ENCODE results near the gene GLB1L2. TPM values are rescaled to one million over a fixed set of nuclear protein-coding genes. Genes with fewer than 3 reads are reported as not detected.
A peak's percentile ranks its signal among the peaks of the same experiment; 100 is the strongest.

The GLB1L2 gene
- polyA plus RNA-seq, 1 of the 3 experiments (the other 2 are of a cell fraction): 3.4 TPM

DNA sequence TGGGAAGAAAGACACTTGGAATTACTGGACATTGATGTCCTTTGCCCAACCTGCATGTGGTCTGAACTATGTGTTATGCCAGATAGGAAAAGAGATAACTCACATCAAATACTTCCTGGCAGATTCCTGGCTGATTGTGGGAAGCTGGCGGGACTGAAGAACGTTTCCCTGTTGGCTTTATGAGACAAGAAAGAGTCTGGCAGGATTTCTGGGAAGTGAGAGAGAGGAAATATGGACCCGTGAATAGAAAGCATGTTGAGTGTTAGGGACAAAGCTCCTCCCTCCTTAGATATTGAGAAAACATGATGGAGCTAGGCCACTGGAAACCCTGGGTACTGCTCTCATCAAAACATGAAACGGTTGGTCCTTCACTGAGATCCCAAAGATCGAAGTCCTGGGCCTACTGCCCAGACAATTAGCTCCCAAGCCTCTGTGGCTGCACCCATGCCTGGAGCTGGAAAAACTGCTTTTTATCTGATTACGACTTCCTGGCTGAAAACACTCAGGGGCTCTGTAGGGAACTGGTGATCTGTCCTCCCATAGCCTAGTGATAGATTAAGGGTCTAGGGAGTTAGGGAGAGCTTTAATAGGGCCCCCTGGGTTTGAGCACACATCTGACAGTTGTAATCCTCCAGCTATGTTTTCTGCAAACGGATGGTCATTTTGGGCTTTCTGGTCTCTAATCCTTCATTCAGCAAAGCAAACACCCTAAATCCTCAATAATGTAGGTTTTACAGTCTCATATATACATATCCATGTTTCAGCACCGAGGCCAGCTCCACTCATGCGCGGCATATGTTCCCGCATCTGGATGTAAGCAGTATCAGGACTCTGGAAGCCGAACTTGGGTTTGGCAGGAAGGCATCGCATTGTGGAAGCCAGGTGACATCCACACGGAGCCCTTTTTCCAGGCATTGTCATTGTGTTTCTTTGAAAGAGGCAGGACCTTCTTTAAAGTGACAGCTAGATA lies 86.4 kb downstream of the GLB1L2 start:
- Histone ChIP-seq H3K79me2 (ENCODE audit: insufficient read depth) (no peaks in the 10 kb centered on the region), H3K4me1 (ENCODE audit: control insufficient read depth in 1 of 2, insufficient read depth in 2 of 2, low read depth in 1 of 2, low read length in 1 of 2) (peaks cover 0 to 52% of the 10 kb centered on the region in 2 experiments; a peak in 2 of 4 replicates), H3F3A (replicated peaks; ENCODE audit: insufficient read depth) (no peaks in the 10 kb centered on the region), H3K27ac (ENCODE audit: low read depth in 2 of 2, low read length in 1 of 2) (peak overlapping the region in 1 of 2 experiments; percentile 62; a peak in 2 of 4 replicates), H3K27me3 (ENCODE audit: insufficient read depth) (no peaks in the 10 kb centered on the region), H3K4me3 (ENCODE audit: low read depth in 2 of 2, low read length in 1 of 2) (no peak overlapping the region), H3K4me2 (no peak overlapping the region), H3K9ac (no peak overlapping the region), H3K9me2 (no peaks in the 10 kb centered on the region), H3K36me3 (replicated peaks in 1 of 2; ENCODE audit: control insufficient read depth in 1 of 2, insufficient read depth in 2 of 2, low read length in 1 of 2) (no peaks in the 10 kb centered on the region), H4K20me1 (ENCODE audit: insufficient read depth) (no peaks in the 10 kb centered on the region), H2AFZ (ENCODE audit: low read depth) (no peak overlapping the region), H3K9me3 (no peaks in the 10 kb centered on the region)
- POLR2A ChIA-PET: interaction anchor here (0.9 kb wide), 1 partner anchor 8 kb away, joined by 3 read pairs; no protein-coding TSS in a partner anchor
- TF ChIP-seq, protein P1, sequence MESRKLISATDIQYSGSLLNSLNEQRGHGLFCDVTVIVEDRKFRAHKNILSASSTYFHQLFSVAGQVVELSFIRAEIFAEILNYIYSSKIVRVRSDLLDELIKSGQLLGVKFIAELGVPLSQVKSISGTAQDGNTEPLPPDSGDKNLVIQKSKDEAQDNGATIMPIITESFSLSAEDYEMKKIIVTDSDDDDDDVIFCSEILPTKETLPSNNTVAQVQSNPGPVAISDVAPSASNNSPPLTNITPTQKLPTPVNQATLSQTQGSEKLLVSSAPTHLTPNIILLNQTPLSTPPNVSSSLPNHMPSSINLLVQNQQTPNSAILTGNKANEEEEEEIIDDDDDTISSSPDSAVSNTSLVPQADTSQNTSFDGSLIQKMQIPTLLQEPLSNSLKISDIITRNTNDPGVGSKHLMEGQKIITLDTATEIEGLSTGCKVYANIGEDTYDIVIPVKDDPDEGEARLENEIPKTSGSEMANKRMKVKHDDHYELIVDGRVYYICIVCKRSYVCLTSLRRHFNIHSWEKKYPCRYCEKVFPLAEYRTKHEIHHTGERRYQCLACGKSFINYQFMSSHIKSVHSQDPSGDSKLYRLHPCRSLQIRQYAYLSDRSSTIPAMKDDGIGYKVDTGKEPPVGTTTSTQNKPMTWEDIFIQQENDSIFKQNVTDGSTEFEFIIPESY (IDR thresholded peaks at IDR 0.05; ENCODE audit: borderline replicate concordance, low read depth): no peak
- TF ChIP-seq EP300 (IDR thresholded peaks at IDR 0.05; ENCODE audit: borderline replicate concordance in 1 of 2, low read depth in 1 of 2, low read length in 1 of 2) (peak in 1 of 2 experiments; percentile 53; a peak in 1 of 4 replicates), GATA2 (CRISPR knock-in tag; IDR thresholded peaks at IDR 0.05) (0 out of 2 replicates have a peak, but pooled peaks have one; percentile 22), REST (IDR thresholded peaks at IDR 0.05; ENCODE audit: low read depth, low read length) (peak; percentile 85), RXRA (IDR thresholded peaks at IDR 0.05; ENCODE audit: borderline replicate concordance, low read depth) (no peak), EZH2phosphoT487 (IDR thresholded peaks at IDR 0.05; ENCODE audit: borderline replicate concordance, low read depth) (no peak), FOSL2 (IDR thresholded peaks at IDR 0.05; ENCODE audit: borderline replicate concordance, low read depth) (no peak), MEF2A (IDR thresholded peaks at IDR 0.05; ENCODE audit: borderline replicate concordance, low read depth) (no peak), MXI1 (IDR thresholded peaks at IDR 0.05; ENCODE audit: low read depth, low read length) (no peak), RCOR1 (IDR thresholded peaks at IDR 0.05; ENCODE audit: low read length) (no peak), YY1 (IDR thresholded peaks at IDR 0.05; ENCODE audit: low read depth) (no peak), RAD21 (IDR thresholded peaks at IDR 0.05; ENCODE audit: low read length) (no peak), RFX5 (IDR thresholded peaks at IDR 0.05; ENCODE audit: low read length) (no peak), FOXJ3 (CRISPR knock-in tag; IDR thresholded peaks at IDR 0.05) (no peak; the same call in 1 of the 2 replicates)
- TF ChIP-seq, protein P2, sequence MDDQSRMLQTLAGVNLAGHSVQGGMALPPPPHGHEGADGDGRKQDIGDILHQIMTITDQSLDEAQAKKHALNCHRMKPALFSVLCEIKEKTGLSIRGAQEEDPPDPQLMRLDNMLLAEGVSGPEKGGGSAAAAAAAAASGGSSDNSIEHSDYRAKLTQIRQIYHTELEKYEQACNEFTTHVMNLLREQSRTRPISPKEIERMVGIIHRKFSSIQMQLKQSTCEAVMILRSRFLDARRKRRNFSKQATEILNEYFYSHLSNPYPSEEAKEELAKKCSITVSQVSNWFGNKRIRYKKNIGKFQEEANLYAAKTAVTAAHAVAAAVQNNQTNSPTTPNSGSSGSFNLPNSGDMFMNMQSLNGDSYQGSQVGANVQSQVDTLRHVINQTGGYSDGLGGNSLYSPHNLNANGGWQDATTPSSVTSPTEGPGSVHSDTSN (IDR thresholded peaks at IDR 0.05): no peak
- TF ChIP-seq, protein P3, sequence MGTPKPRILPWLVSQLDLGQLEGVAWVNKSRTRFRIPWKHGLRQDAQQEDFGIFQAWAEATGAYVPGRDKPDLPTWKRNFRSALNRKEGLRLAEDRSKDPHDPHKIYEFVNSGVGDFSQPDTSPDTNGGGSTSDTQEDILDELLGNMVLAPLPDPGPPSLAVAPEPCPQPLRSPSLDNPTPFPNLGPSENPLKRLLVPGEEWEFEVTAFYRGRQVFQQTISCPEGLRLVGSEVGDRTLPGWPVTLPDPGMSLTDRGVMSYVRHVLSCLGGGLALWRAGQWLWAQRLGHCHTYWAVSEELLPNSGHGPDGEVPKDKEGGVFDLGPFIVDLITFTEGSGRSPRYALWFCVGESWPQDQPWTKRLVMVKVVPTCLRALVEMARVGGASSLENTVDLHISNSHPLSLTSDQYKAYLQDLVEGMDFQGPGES (IDR thresholded peaks at IDR 0.05; ENCODE audit: low read depth, low read length): no peak
- TF ChIP-seq, protein P4, sequence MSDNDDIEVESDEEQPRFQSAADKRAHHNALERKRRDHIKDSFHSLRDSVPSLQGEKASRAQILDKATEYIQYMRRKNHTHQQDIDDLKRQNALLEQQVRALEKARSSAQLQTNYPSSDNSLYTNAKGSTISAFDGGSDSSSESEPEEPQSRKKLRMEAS (IDR thresholded peaks at IDR 0.05; ENCODE audit: low read depth): no peak
- TF ChIP-seq, protein P5, sequence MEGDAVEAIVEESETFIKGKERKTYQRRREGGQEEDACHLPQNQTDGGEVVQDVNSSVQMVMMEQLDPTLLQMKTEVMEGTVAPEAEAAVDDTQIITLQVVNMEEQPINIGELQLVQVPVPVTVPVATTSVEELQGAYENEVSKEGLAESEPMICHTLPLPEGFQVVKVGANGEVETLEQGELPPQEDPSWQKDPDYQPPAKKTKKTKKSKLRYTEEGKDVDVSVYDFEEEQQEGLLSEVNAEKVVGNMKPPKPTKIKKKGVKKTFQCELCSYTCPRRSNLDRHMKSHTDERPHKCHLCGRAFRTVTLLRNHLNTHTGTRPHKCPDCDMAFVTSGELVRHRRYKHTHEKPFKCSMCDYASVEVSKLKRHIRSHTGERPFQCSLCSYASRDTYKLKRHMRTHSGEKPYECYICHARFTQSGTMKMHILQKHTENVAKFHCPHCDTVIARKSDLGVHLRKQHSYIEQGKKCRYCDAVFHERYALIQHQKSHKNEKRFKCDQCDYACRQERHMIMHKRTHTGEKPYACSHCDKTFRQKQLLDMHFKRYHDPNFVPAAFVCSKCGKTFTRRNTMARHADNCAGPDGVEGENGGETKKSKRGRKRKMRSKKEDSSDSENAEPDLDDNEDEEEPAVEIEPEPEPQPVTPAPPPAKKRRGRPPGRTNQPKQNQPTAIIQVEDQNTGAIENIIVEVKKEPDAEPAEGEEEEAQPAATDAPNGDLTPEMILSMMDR (IDR thresholded peaks at IDR 0.05): no peak
- WGBS (ENCODE audit: low lambda C conversion rate): 31% methylated on average over 13 of the region's 14 CpGs
- CTCF ChIA-PET: interaction anchor here (1.2 to 2.6 kb wide), 3 partner anchors 10 to 147 kb away, joined by 3 to 6 read pairs (median 5); no protein-coding TSS in a partner anchor
- peak; percentile 63 for DNase-seq
